ENCODE results near the gene SPATA2L. TPM values are rescaled to one million over a fixed set of nuclear protein-coding genes. Genes with fewer than 3 reads are reported as not detected.

The SPATA2L gene, protein sequence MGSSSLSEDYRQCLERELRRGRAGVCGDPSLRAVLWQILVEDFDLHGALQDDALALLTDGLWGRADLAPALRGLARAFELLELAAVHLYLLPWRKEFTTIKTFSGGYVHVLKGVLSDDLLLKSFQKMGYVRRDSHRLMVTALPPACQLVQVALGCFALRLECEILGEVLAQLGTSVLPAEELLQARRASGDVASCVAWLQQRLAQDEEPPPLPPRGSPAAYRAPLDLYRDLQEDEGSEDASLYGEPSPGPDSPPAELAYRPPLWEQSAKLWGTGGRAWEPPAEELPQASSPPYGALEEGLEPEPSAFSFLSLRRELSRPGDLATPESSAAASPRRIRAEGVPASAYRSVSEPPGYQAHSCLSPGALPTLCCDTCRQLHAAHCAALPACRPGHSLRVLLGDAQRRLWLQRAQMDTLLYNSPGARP
- polyA plus RNA-seq, result 0.73 and 1.2 TPM in 2 replicates

DNA sequence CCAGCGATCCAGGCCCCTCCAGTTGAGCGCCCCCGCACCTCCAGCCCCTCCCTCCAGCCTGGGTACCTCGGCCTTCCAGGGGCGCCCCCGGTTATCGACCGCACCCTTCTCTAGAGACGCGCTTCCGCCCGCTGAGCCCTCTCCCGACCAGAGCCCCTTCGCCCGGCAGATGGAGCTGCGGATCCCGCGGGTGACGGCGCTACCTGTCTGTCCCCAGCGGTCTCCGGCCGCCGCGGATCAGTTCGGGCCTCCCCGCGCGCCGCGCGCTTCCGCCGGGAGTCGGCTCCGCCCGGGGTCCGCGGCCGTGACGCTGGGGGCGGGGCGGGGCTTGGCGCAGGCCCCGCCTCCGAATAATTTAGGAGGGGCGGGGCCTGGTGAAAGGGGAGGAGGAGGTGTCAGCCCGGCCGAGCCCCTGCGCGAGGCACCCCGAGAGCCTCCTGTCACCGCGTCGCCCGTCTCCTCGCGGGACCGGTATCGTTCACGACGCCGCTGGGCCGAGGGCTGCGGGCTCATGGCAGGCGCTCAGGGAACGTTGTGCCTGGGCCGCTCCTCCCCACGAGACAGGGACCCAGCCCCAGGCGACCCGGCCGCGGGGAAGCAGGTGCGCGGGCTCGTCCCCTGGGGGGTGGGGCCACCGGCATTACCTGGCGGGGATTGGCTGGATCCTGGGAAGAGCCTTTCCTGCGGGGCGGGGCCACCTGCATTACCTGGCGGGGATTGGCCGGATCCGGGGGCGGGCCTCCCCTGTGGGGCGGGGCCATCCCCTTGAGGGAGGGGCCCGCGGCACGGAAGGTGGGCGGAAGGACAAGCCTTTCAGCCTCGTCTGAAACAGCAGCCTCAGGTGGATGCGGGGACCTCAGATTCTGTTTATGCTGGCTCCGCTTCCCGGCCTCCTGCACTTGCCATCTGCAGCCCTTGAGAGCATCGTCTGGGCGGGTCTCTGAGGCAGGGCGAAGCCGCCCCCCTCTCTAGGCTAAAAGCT lies at the start of gene SPATA2L:
Gene SPATA2L (minus strand): TSS at position 281 of the 982 bp plus-strand sequence. CDS start 473 bp downstream, outside the sequence.

DNA sequence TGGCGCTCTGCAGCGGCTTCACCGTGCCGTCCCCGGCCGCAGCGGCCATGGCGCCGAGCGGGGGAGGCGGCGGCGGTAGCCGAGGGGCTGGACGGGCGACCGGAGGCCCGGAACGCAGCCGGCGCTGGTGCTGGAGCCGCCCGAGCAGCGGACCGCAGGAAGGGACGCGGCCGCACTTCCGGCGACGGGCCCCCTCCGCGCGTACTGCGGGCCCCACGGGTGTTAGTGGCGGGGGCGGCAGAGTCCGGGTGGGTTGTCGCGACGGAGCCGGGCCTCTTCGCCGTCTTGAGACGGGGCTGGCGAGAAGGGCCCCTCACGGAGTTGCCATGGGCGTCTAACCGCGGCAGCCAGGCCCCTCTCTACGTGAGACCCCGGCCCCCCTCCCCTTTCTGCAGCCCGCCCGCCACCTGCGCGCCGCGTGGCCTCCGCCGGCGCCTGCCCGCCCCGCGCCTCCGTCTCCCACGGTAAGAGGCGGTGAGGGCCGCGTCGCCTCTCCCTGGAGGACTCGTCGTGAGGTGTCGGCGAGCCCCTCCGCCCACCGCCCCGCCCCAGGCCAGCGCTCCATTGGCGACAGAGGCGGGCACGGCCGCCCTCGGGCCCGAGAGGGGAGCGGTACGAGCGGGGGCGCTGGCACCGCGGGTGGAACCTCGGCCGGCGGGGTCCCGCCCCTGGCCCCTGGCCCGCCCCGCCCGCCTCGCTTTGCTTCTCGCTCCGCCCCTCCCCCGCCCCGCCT lies 19.5 kb upstream of the SPATA2L start, which contains the start of the genes VPS9D1 and ZNF276:
Gene VPS9D1 (minus strand): TSS at position 86 of the 733 bp plus-strand sequence. CDS start 37 bp downstream, at position 49.
Gene ZNF276 (plus strand): TSS at position 725 of the 733 bp plus-strand sequence. CDS start 104 bp downstream, outside the sequence.

DNA sequence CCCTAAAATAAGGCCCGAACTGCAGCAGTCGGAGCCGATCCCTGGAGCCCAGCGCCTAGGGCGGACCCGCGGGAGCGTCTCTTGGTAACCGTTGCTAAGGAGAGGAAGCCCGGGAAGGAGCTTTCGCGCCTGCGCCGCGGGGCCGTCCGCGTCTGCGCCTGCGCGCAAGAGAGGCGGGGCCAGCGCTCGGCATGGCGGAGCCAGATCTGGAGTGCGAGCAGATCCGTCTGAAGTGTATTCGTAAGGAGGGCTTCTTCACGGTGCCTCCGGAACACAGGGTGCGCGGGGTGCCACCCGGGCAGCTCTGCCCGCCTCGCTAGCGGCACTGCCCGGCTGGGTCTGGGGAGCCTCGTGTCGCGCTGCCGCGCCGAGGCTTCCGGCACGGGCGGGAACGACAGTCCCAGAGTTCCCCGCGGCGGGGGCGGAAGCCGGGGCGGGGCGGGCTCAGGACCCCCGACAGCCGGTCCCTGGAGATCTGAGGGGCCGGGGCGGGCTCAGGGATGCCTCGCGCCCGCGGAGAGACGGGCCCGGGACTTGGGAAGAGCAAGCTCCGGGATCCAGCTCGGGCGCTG lies 14.9 kb downstream of the SPATA2L start, which contains the start of gene CDK10:
Gene CDK10 (plus strand): TSS at position 170 of the 572 bp plus-strand sequence. CDS start 22 bp downstream, at position 192.

DNA sequence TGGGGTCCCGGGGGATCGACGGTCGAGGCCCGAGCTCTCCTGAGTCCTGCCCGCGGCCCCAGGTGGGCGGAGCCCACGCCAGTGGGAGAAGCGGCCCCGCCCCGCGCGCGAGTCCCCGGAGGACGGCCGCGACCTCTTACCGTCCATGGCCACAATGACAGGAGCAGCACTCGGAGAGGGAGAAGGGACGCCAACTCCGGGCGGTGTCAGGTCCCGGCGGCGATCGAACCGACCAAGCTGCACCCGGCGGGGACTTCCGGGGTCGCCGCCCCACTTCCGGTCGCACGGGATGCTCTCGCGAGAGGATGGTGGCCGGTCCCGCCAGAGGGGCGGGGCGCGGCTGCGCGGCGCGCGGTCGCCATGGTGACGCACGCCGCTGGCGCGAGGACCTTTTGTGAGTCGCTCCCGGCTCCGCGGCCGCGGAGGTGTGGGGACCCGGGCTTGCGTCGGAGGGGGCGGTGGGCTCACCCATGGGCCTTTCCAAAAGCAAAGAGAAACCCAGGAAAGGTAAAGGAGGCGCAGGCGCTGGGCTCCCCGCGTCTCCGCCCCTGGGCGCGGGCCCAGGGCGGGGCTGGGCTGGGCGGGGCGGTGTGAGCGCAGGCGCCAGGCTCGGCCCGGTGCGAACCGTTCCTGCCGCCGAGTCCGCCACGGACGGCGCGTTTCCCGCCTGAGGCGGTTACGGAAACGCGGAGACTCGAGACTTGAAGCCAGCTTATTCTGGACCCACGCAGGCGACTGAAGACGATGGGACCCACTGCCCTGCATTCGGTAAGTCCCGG lies 43.9 kb downstream of the SPATA2L start, which contains the start of the genes CHMP1A and SPATA33:
Gene CHMP1A (minus strand): TSS at position 267 of the 779 bp plus-strand sequence. CDS start 120 bp downstream, at position 147.
Gene SPATA33 (plus strand): TSS at position 395 of the 779 bp plus-strand sequence. CDS start 76 bp downstream, at position 471.

Other genes with a start within 250 kb of the SPATA2L start
- 15.4 and 16.0 TPM in 2 replicates for gene ANKRD11, start 211.1 kb downstream of the SPATA2L start, polyA plus RNA-seq
- gene SPG7, start 193.3 kb downstream of the SPATA2L start, polyA plus RNA-seq, result 11.3 and 21.1 TPM in 2 replicates
- 137 and 156 TPM in 2 replicates for gene RPL13, start 141.0 kb downstream of the SPATA2L start, polyA plus RNA-seq
- gene CPNE7, start 125.9 kb downstream of the SPATA2L start, polyA plus RNA-seq, result 0.71 TPM in 1 of 2 replicates, not detected in the other
- not detected in 2 replicates for gene DPEP1, start 88.1 kb downstream of the SPATA2L start, polyA plus RNA-seq
- 2.6 and 4.8 TPM in 2 replicates for gene CHMP1A, start 44.0 kb downstream of the SPATA2L start, polyA plus RNA-seq
- gene SPATA33, start 43.9 kb downstream of the SPATA2L start, polyA plus RNA-seq, result 2.5 and 5.0 TPM in 2 replicates
- 3.4 and 4.0 TPM in 2 replicates for gene CDK10, start 15.0 kb downstream of the SPATA2L start, polyA plus RNA-seq
- gene VPS9D1, start 19.2 kb upstream of the SPATA2L start, polyA plus RNA-seq, result 1.3 and 1.6 TPM in 2 replicates
- gene ZNF276, start 19.8 kb upstream of the SPATA2L start, polyA plus RNA-seq, result 0.13 and 0.69 TPM in 2 replicates
- not detected in 2 replicates for gene FANCA, start 114.9 kb upstream of the SPATA2L start, polyA plus RNA-seq
- 0.84 and 1.6 TPM in 2 replicates for gene SPIRE2, start 126.8 kb upstream of the SPATA2L start, polyA plus RNA-seq
- gene TCF25, start 171.9 kb upstream of the SPATA2L start, polyA plus RNA-seq, result 70.6 and 108 TPM in 2 replicates
- 0.09 and 1.0 TPM in 2 replicates for gene MC1R, start 217.2 kb upstream of the SPATA2L start, polyA plus RNA-seq
- 77.9 and 96.8 TPM in 2 replicates for gene TUBB3, start 221.6 kb upstream of the SPATA2L start, polyA plus RNA-seq
- 25.1 and 30.8 TPM in 2 replicates for gene DEF8, start 247.1 kb upstream of the SPATA2L start, polyA plus RNA-seq